Measurements from ENCODE around the gene EIF4B. TPM values are rescaled to one million over a fixed set of nuclear protein-coding genes. Genes with fewer than 3 reads are reported as not detected.

EIF4B gene
- total RNA-seq, 2 donors from 2014 or later: 398 to 455 TPM

- H3K4me3 ChIP-seq: no peak overlapping the region
- no peak overlapping the region for H3K9ac ChIP-seq (ENCODE audit: low read depth in 2 of 2, low read length in 2 of 2)
- no peak for TF ChIP-seq CTCF (IDR thresholded peaks at IDR 0.05)
- H3K9me3 ChIP-seq: no peaks in the 10 kb centered on the region
- H3K4me1 ChIP-seq: no peaks in the 10 kb centered on the region
- H3K27ac ChIP-seq: no peak overlapping the region
- no peaks in the 10 kb centered on the region for H3K27me3 ChIP-seq
- intact Hi-C loops (cut with DNase I): no loop called here
- DNase-seq: peak; percentile 9
- H3K36me3 ChIP-seq: no peaks in the 10 kb centered on the region
Measured at GRCh38 chr12:53091756-53092155, 85.5 kb downstream of the EIF4B start.

Small RNA genes lying within 50 kb of the gene (microRNA-seq; reads per million reads assigned to microRNA genes)
- not detected for gene MIR6757

Other genes with a start within 250 kb of the EIF4B start
- not detected for gene KRT76, start 229.1 kb upstream of the EIF4B start, total RNA-seq
- not detected for gene KRT3, start 210.3 kb upstream of the EIF4B start, total RNA-seq
- not detected for gene KRT4, start 192.3 kb upstream of the EIF4B start, total RNA-seq
- gene KRT79, start 172.1 kb upstream of the EIF4B start, total RNA-seq: not detected
- gene KRT78, start 157.5 kb upstream of the EIF4B start, total RNA-seq: not detected
- gene KRT8, start 101.4 kb upstream of the EIF4B start, total RNA-seq: 1,000 to 10,000 TPM; 4,207 to 4,597 TPM
- 1,000 to 10,000 TPM; 1,068 to 1,487 TPM for gene KRT18, start 57.3 kb upstream of the EIF4B start, total RNA-seq
- gene TNS2, start 43.6 kb downstream of the EIF4B start, total RNA-seq: 10 to 100 TPM; 26.0 to 27.1 TPM
- gene SPRYD3, start 72.9 kb downstream of the EIF4B start, total RNA-seq: 10 to 100 TPM; 32.5 to 35.0 TPM
- gene IGFBP6, start 91.2 kb downstream of the EIF4B start, total RNA-seq: 10 to 100 TPM in 1 of 2 donors, 1 to 10 TPM in 1; 7.2 to 14.6 TPM
- under 1 TPM in 1 of 2 donors, not detected in 1; 0.12 TPM for gene SOAT2, start 97.0 kb downstream of the EIF4B start, total RNA-seq
- 10 to 100 TPM; 27.5 to 32.3 TPM for gene ZNF740, start 174.3 kb downstream of the EIF4B start, total RNA-seq
- gene CSAD, start 174.5 kb downstream of the EIF4B start, total RNA-seq: 10 to 100 TPM in 1 of 2 donors, 1 to 10 TPM in 1; 9.1 to 20.4 TPM
- gene ITGB7, start 200.8 kb downstream of the EIF4B start, total RNA-seq: 1 to 10 TPM; 5.3 to 8.8 TPM
- gene RARG, start 225.8 kb downstream of the EIF4B start, total RNA-seq: 10 to 100 TPM; 11.4 to 21.5 TPM

All from colonic mucosa (tissue), 4 donors.